K562 (cell line): ENCODE data around the gene CALY. TPM values are rescaled to one million over a fixed set of nuclear protein-coding genes. Genes with fewer than 3 reads are reported as not detected.

Experiments
- ATAC-seq: fragments of 200-7000 bp; cut with Tn5 transposase; 3 replicates; pipeline ENCODE4 v1.9.1; 2020; ENCODE audit warnings: moderate library complexity
- BruUV-seq: library from RNA; stranded (reverse); fragments of 400-500 nt; replicated peaks from 2 replicates; lab custom pipeline; 2021; lab: Mats Ljungman, UMichigan
- CTCF ChIA-PET: fragments of 300-600 bp; formaldehyde crosslinking; extraction: SDS; loops from one replicate; lab custom pipeline; 2021; ENCODE audit warnings: low intra/inter-chr PET ratio; lab: Yijun Ruan, JAX
- POLR2A ChIA-PET: fragments of 300-600, 350-650 bp; sonication (Branson Sonifier 250); formaldehyde crosslinking; extraction: SDS; loops from one replicate; lab custom pipeline; 2021; ENCODE audit warnings: antibody characterized with exemption, inconsistent platforms; lab: Yijun Ruan, JAX
- DNase-seq, 4 experiments: peaks; one replicate each; pipeline versions ENCODE4 v3.0.0 to v3.0.0-alpha.2; 2011 to 2018; ENCODE audit warnings: low spot score in 3 of 4, mixed read lengths in 3 of 4; ENCODE audit errors: extremely low read depth in 1 of 4
- FAIRE-seq: peaks from 2 replicates; lab custom pipeline; 2011; peaks lifted over from hg19 to GRCh38; lab: Jason Lieb, UNC
- H2AFZ ChIP-seq: 2 replicates; pipeline ENCODE4 v1.6.0; 2011; ENCODE audit warnings: low read depth, low read length, control low read depth, inconsistent platforms
- H3K27ac ChIP-seq: fragments of 200-600 bp; 3 replicates; pipeline ENCODE4 v1.8.0; 2011; ENCODE audit warnings: low read depth, mild to moderate bottlenecking, control low read depth, inconsistent platforms, low read length, moderate library complexity, mixed read lengths; ENCODE audit errors: extremely low read depth
- H3K27me3 ChIP-seq, 2 experiments: fragments of 300-600 bp in 1 of 2; 2 replicates in 1 of 2; 3 replicates in 1 of 2; pipeline versions ENCODE4 v1.6.0 to v1.8.0; 2011; ENCODE audit warnings: inconsistent platforms in 2 of 2, low read length in 2 of 2, mild to moderate bottlenecking in 1 of 2, mixed read lengths in 1 of 2, moderate library complexity in 1 of 2; ENCODE audit not compliant: control insufficient read depth in 2 of 2, insufficient read depth in 2 of 2
- H3K36me3 ChIP-seq: fragments of 300-600 bp; 3 replicates; pipeline ENCODE4 v1.8.0; 2011; ENCODE audit warnings: mild to moderate bottlenecking, low read length, inconsistent platforms; ENCODE audit not compliant: control insufficient read depth, insufficient read depth
- H3K4me1 ChIP-seq, 2 experiments: fragments of 200-600 bp in 1 of 2; replicated peaks in 1 of 2; 2 replicates in 1 of 2; 3 replicates in 1 of 2; pipeline versions ENCODE4 v1.5.1 to v1.8.0; 2011; ENCODE audit warnings: inconsistent platforms in 2 of 2, low read length in 2 of 2, mild to moderate bottlenecking in 1 of 2, mixed read lengths in 1 of 2, moderate library complexity in 1 of 2; ENCODE audit not compliant: control insufficient read depth in 2 of 2, insufficient read depth in 2 of 2
- H3K4me2 ChIP-seq: 2 replicates; pipeline ENCODE4 v1.6.1; 2011; ENCODE audit warnings: low read length, control low read depth, inconsistent platforms, mixed read lengths; ENCODE audit not compliant: insufficient read depth
- H3K4me3 ChIP-seq: fragments of 200-600 bp; sonication (generic), shearing (Covaris generic); 2 replicates; pipeline ENCODE4 v1.5.1; 2016; ENCODE audit warnings: control low read depth, inconsistent platforms
- H3K79me2 ChIP-seq: fragments of 200-600 bp; 3 replicates; pipeline ENCODE4 v1.8.0; 2011; ENCODE audit warnings: low read length, inconsistent platforms; ENCODE audit not compliant: control insufficient read depth, insufficient read depth
- H3K9ac ChIP-seq, 2 experiments: 2 replicates each; pipeline versions ENCODE4 v1.6.0 to v1.6.1; 2011; ENCODE audit warnings: low read depth in 2 of 2, low read length in 2 of 2, control low read depth in 1 of 2, inconsistent platforms in 1 of 2, mild to moderate bottlenecking in 1 of 2, mixed read lengths in 1 of 2; ENCODE audit not compliant: insufficient read depth in 1 of 2
- H3K9me1 ChIP-seq: one replicate; pipeline ENCODE4 v1.6.0; 2011; ENCODE audit warnings: inconsistent platforms, mild to moderate bottlenecking, low read length, moderate library complexity; ENCODE audit not compliant: control insufficient read depth, insufficient read depth
- H3K9me3 ChIP-seq: replicated peaks from 2 replicates; pipeline ENCODE4 v1.5.1; 2011; ENCODE audit warnings: low read depth, low read length, inconsistent platforms; ENCODE audit not compliant: control insufficient read depth, insufficient read depth
- H4K20me1 ChIP-seq: replicated peaks from 2 replicates; pipeline ENCODE4 v1.6.1; 2011; ENCODE audit warnings: low read length, inconsistent platforms, mixed read lengths; ENCODE audit not compliant: control insufficient read depth, insufficient read depth
- HMGN3 ChIP-seq: IDR thresholded peaks from 2 replicates; pipeline ENCODE4 v1.6.1; 2011; ENCODE audit warnings: borderline replicate concordance, low read depth, mild to moderate bottlenecking, mixed read lengths, low read length; ENCODE audit not compliant: insufficient read length; ENCODE audit errors: extremely low read depth
- KLF16 ChIP-seq: IDR thresholded peaks from 2 replicates; pipeline ENCODE4 v1.6.1; 2016; ENCODE audit warnings: antibody characterized with exemption
- NCOR1 ChIP-seq: fragments of 450-650 bp; IDR thresholded peaks from 2 replicates; pipeline ENCODE4 v1.6.1; 2016; ENCODE audit warnings: mild to moderate bottlenecking, moderate library complexity
- POLR2G ChIP-seq: fragments of 200-400 bp; formaldehyde crosslinking; IDR thresholded peaks from 2 replicates; pipeline ENCODE4 v1.6.1; 2017; ENCODE audit warnings: low read depth, mild to moderate bottlenecking, antibody characterized with exemption, low read length, moderate library complexity
- SMAD2 ChIP-seq: fragments of 150-350 bp; IDR thresholded peaks from 2 replicates; pipeline ENCODE4 v1.6.1; 2014; ENCODE audit warnings: low read depth, mild to moderate bottlenecking, low read length
- ZNF668 ChIP-seq: fragments of 250-450 bp; sonication (Bioruptor Pico); IDR thresholded peaks from 2 replicates; pipeline ENCODE4 v1.8.0; 2022; ENCODE audit warnings: mild to moderate bottlenecking, inconsistent platforms
- WGBS: fragments of 100-300 bp; shearing (Covaris generic); methylation state at CpG from one replicate; pipeline ENCODE4 v1.1.6; 2016; ENCODE audit warnings: low coverage, mixed read lengths; ENCODE audit not compliant: insufficient coverage; ENCODE audit errors: missing lambda C conversion rate; 5-methylcytosine and 5-hydroxymethylcytosine counted together
- in situ Hi-C: fragments of 300-500 bp; cut with MboI; formaldehyde crosslinking; loops from 4 replicates; pipeline ENCODE4 v1.15.0; 2018; ENCODE audit warnings: inconsistent platforms, mixed read lengths
- intact Hi-C: fragments of 100-400 bp; cut with micrococcal nuclease; formaldehyde crosslinking; loops from 2 replicates; pipeline ENCODE4 v1.14.2; 2022
- polyA plus RNA-seq, 8 experiments: library from polyadenylated mRNA; depleted of rRNA in 4 of 8; stranded (reverse) in 5 of 8; unstranded in 3 of 8; fragments of >200 nt; fragmentation: Nextera tagmentation in 2 of 8; fragmentation: Illumina TruSeq in 1 of 8; extraction: Ambion mirVana in 2 of 8; extraction: Trizol in 1 of 8; gene quantifications; 2 replicates each; pipeline versions ENCODE4 v1.2.1 to v1.2.3, GENCODE V29; 2011 to 2014; ENCODE audit warnings: inconsistent platforms in 1 of 8, missing spikeins in 1 of 8
- total RNA-seq, 7 experiments: library from RNA; depleted of rRNA in 6 of 7; stranded (reverse); fragments of >200 nt in 6 of 7; fragmentation: Illumina TruSeq in 2 of 7; extraction: Trizol in 2 of 7; gene quantifications; 2 replicates each; pipeline versions ENCODE4 v1.2.1 to v1.2.3, GENCODE V29; 2011 to 2021; ENCODE audit warnings: low replicate concordance in 1 of 7

Gene CALY
- total and polyA plus RNA-seq, 9 of the 15 experiments (the other 6 are each of a cell fraction or from before 2014, with no cell fraction given) = not detected

- no TSS peak for BruUV-seq
- TF ChIP-seq POLR2G = peak; percentile 43; the same call in 1 of the 2 replicates
- TF ChIP-seq KLF16 = no peak
- no peak for TF ChIP-seq NCOR1
- no peak for TF ChIP-seq HMGN3
- TF ChIP-seq ZNF668 (CRISPR knock-in tag) = no peak
- no peak for TF ChIP-seq SMAD2
- Histone ChIP-seq H3K36me3 (peaks cover 44% of the 10 kb centered on the region; the same call in 1 of the 3 replicates), H4K20me1 (no peaks in the 10 kb centered on the region), H3K9me3 (no peaks in the 10 kb centered on the region), H2AFZ (no peak overlapping the region), H3K9ac (no peak overlapping the region; a peak in 1 of 4 replicates), H3K27ac (no peak overlapping the region), H3K79me2 (no peaks in the 10 kb centered on the region), H3K4me3 (no peak overlapping the region), H3K4me1 (peaks cover 35 to 54% of the 10 kb centered on the region in 2 experiments), H3K9me1 (peaks cover 3% of the 10 kb centered on the region), H3K4me2 (no peak overlapping the region), H3K27me3 (no peaks in the 10 kb centered on the region)
- DNase-seq = no peak
- intact Hi-C loops = no loop called here
- CTCF ChIA-PET = no interaction called here
- ATAC-seq = no peak
- FAIRE-seq = no peak
- POLR2A ChIA-PET = interaction anchor here (0.6 to 1.5 kb wide), 4 partner anchors 8 to 26 kb away, joined by 3 to 4 read pairs (median 4); no protein-coding TSS in a partner anchor
- in situ Hi-C loops = no loop called here
- 87% methylated on average over 9 of the region's 10 CpGs for WGBS
These were observed 56.2 kb downstream of the CALY start for GRCh38 chr10:133280391-133281059.
